Panc1 (cell line): Measurements from ENCODE around the gene RIC3. TPM values are rescaled to one million over a fixed set of nuclear protein-coding genes. Genes with fewer than 3 reads are reported as not detected.

Source experiments
- ATAC-seq: fragments of 200-7000 bp; cut with Tn5 transposase; 2 replicates; pipeline ENCODE4 v1.9.1; 2020; ENCODE audit warnings: mild to moderate bottlenecking, moderate library complexity
- BruUV-seq: library from RNA; stranded (reverse); fragments of 400-500 nt; replicated peaks from 2 replicates; lab custom pipeline; 2021; lab: Mats Ljungman, UMichigan
- CTCF ChIA-PET: fragments of 300-600 bp; sonication (Branson Sonifier 250); formaldehyde crosslinking; loops from one replicate; lab custom pipeline; 2022; ENCODE audit warnings: antibody characterized with exemption; lab: Charles Lee
- POLR2A ChIA-PET: fragments of 300-600 bp; sonication (Branson Sonifier 250); formaldehyde crosslinking; loops from one replicate; lab custom pipeline; 2022; ENCODE audit warnings: antibody characterized with exemption; lab: Charles Lee
- DNase-seq: peaks from one replicate; pipeline ENCODE4 v3.0.0-alpha.2; 2010; ENCODE audit warnings: low read depth, low spot score
- H3K27ac ChIP-seq: 2 replicates; pipeline ENCODE4 v1.5.1; 2011; ENCODE audit warnings: mild to moderate bottlenecking, low read length, inconsistent platforms
- H3K27me3 ChIP-seq: fragments of 200-500 bp; sonication (Bioruptor generic); 2 replicates; pipeline ENCODE4 v1.6.0; 2014; ENCODE audit warnings: low read length, inconsistent platforms; ENCODE audit not compliant: control insufficient read depth, insufficient read depth
- H3K36me3 ChIP-seq: fragments of 200-500 bp; sonication (Bioruptor generic); 2 replicates; pipeline ENCODE4 v1.5.1; 2014; ENCODE audit warnings: inconsistent platforms, mild to moderate bottlenecking, low read length, moderate library complexity; ENCODE audit not compliant: control insufficient read depth, insufficient read depth
- H3K4me1 ChIP-seq: 2 replicates; pipeline ENCODE4 v1.5.1; 2011; ENCODE audit warnings: inconsistent platforms, mild to moderate bottlenecking, low read length, moderate library complexity; ENCODE audit not compliant: control insufficient read depth, insufficient read depth
- H3K4me3 ChIP-seq, 2 experiments: 2 replicates each; pipeline ENCODE4 v1.5.1; 2011 to 2012; ENCODE audit warnings: low read depth in 2 of 2, low read length in 2 of 2, mild to moderate bottlenecking in 2 of 2, inconsistent platforms in 1 of 2, moderate library complexity in 1 of 2
- H3K9me3 ChIP-seq: fragments of 200-500 bp; sonication (Bioruptor generic); 2 replicates; pipeline ENCODE4 v1.5.1; 2014; ENCODE audit warnings: low read depth, mild to moderate bottlenecking, inconsistent platforms, low read length, moderate library complexity; ENCODE audit not compliant: control insufficient read depth, insufficient read depth
- CTCF ChIP-seq: fragments of 450-650 bp; IDR thresholded peaks from 2 replicates; pipeline ENCODE4 v1.5.1; 2017; ENCODE audit warnings: mild to moderate bottlenecking
- POLR2AphosphoS5 ChIP-seq: IDR thresholded peaks from 2 replicates; pipeline ENCODE4 v1.6.1; 2012; ENCODE audit warnings: mild to moderate bottlenecking, low read depth, low read length, moderate library complexity
- REST ChIP-seq, 2 experiments: IDR thresholded peaks; 2 replicates each; pipeline ENCODE4 v1.6.1; 2011 to 2012; ENCODE audit warnings: low read depth in 2 of 2, control low read depth in 1 of 2, low read length in 1 of 2, mild to moderate bottlenecking in 1 of 2, moderate library complexity in 1 of 2; ENCODE audit not compliant: insufficient read depth in 1 of 2
- SIN3A ChIP-seq: IDR thresholded peaks from 2 replicates; pipeline ENCODE4 v1.6.1; 2012; ENCODE audit warnings: low read depth, mild to moderate bottlenecking, low read length, moderate library complexity, borderline replicate concordance; ENCODE audit not compliant: insufficient read depth
- TCF7L2 ChIP-seq: IDR thresholded peaks from 2 replicates; pipeline ENCODE4 v1.6.1; 2011; ENCODE audit warnings: mild to moderate bottlenecking, low read depth, low read length, inconsistent platforms
- in situ Hi-C: cut with HindIII; loops from 2 replicates; pipeline ENCODE4 v1.10.0; 2016; ENCODE audit warnings: low sequenced_read_pairs, low pct_unique_long_range_greater_than_20kb
- intact Hi-C: fragments of 100-400 bp; cut with micrococcal nuclease; formaldehyde crosslinking; loops from one replicate; pipeline ENCODE4 v1.10.0; 2022; ENCODE audit not compliant: unreplicated experiment
- total RNA-seq: library from RNA; stranded (reverse); gene quantifications from one replicate; pipeline ENCODE4 v1.2.1, GENCODE V29; 2021; ENCODE audit not compliant: unreplicated experiment

The RIC3 gene
- total RNA-seq, 1 experiment from 2014 or later: 4.2 TPM

- Histone ChIP-seq H3K36me3 (no peaks in the 10 kb centered on the region), H3K4me3 (no peak overlapping the region), H3K9me3 (no peaks in the 10 kb centered on the region), H3K27ac (no peak overlapping the region), H3K27me3 (peaks cover 3% of the 10 kb centered on the region; the same call in 1 of the 2 replicates), H3K4me1 (no peaks in the 10 kb centered on the region)
- DNase-seq: no peak
- in situ Hi-C loops: no loop called here
- ChIA-PET POLR2A (no interaction called here), CTCF (interaction anchor here (0.7 to 2.5 kb wide), 3 partner anchors 12 to 774 kb away, joined by 3 to 9 read pairs (median 3); no protein-coding TSS in a partner anchor)
- ATAC-seq: no peak
- intact Hi-C loops: no loop called here
- BruUV-seq: no TSS peak
- TF ChIP-seq SIN3A: no peak
- no peak for TF ChIP-seq CTCF
- TF ChIP-seq POLR2AphosphoS5: no peak
- no peak for TF ChIP-seq TCF7L2
- no peak for TF ChIP-seq REST (IDR thresholded peaks at IDR 0.05; ENCODE audit: insufficient read depth in 1 of 2, low read depth in 2 of 2, low read length in 1 of 2)
These were observed 81.6 kb downstream of the RIC3 start for GRCh38 chr11:8087185-8087584.

GRCh38 chr11:8086571-8086970, 82.3 kb downstream of the RIC3 start:
- no peak overlapping the region for H3K4me3 ChIP-seq
- ChIA-PET CTCF (interaction anchor here (0.6 to 2.5 kb wide), 3 partner anchors 12 to 80 kb away, joined by 3 to 9 read pairs (median 3); no protein-coding TSS in a partner anchor), POLR2A (no interaction called here)
- H3K9me3 ChIP-seq: no peaks in the 10 kb centered on the region
- no peaks in the 10 kb centered on the region; the same call in 1 of the 2 replicates for H3K4me1 ChIP-seq
- intact Hi-C loops: no loop called here
- in situ Hi-C loops: no loop called here
- TF ChIP-seq REST (IDR thresholded peaks at IDR 0.05; ENCODE audit: insufficient read depth in 1 of 2, low read depth in 2 of 2, low read length in 1 of 2): no peak
- no peak for TF ChIP-seq CTCF
- TF ChIP-seq TCF7L2: no peak
- no peak for TF ChIP-seq SIN3A
- TF ChIP-seq POLR2AphosphoS5: no peak
- no peaks in the 10 kb centered on the region for H3K36me3 ChIP-seq
- no peak overlapping the region for H3K27ac ChIP-seq
- BruUV-seq: no TSS peak
- DNase-seq (no peak), ATAC-seq (no peak)
- peaks cover 6% of the 10 kb centered on the region; the same call in 1 of the 2 replicates for H3K27me3 ChIP-seq
